WERI-Rb-1 (cell line): ENCODE data around the gene SHROOM3.

Experiments
- DNase-seq: peaks from one replicate; pipeline ENCODE4 v3.0.0-alpha.2; 2020
- H3K27ac ChIP-seq: fragments of 250-450 bp; sonication (Bioruptor Pico); 2 replicates; pipeline ENCODE4 v1.5.1; 2020; ENCODE audit warnings: mild to moderate bottlenecking, moderate library complexity
- H3K27me3 ChIP-seq: fragments of 250-450 bp; sonication (Bioruptor Pico); 2 replicates; pipeline ENCODE4 v1.5.1; 2021; ENCODE audit warnings: mild to moderate bottlenecking, low read depth, moderate library complexity; ENCODE audit not compliant: insufficient read depth, severe bottlenecking
- H3K36me3 ChIP-seq: fragments of 250-450 bp; sonication (Bioruptor Pico); 2 replicates; pipeline ENCODE4 v1.5.1; 2020; ENCODE audit warnings: mild to moderate bottlenecking, moderate library complexity
- H3K4me3 ChIP-seq: 2 replicates; pipeline ENCODE4 v1.5.1; 2011; ENCODE audit warnings: low read depth, mild to moderate bottlenecking, control low read depth, low read length
- H3K9me3 ChIP-seq: fragments of 250-450 bp; sonication (Bioruptor Pico); 2 replicates; pipeline ENCODE4 v1.5.1; 2021; ENCODE audit warnings: mild to moderate bottlenecking, moderate library complexity; ENCODE audit not compliant: severe bottlenecking
- TF ChIP-seq, protein P1 (sequence below): IDR thresholded peaks from 2 replicates; pipeline ENCODE4 v1.5.1; 2011; ENCODE audit warnings: low read depth, mild to moderate bottlenecking, control low read depth, inconsistent platforms, low read length

The SHROOM3 gene

DNA sequence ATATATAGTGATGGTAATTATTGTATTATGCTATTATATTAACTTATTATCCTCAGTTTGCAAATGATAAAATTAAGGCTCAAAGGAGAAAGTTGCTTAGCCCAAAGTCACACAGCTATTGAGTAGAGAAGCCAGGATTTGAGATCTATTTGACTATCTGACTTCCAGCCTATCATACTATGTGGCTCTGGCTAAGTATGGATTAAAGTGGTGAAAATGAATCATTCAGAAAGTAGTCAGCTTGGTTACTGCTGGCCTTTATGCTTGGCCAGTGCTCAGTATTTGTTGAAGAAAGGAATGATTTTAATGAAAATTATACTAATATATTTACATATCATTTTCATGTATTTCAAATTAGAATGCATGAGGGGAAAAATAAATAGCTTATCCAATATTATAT is 219.8 kb downstream of the SHROOM3 start:
- H3K27ac ChIP-seq = no peak overlapping the region
- H3K27me3 ChIP-seq = no peaks in the 10 kb centered on the region
- TF ChIP-seq, protein P1, sequence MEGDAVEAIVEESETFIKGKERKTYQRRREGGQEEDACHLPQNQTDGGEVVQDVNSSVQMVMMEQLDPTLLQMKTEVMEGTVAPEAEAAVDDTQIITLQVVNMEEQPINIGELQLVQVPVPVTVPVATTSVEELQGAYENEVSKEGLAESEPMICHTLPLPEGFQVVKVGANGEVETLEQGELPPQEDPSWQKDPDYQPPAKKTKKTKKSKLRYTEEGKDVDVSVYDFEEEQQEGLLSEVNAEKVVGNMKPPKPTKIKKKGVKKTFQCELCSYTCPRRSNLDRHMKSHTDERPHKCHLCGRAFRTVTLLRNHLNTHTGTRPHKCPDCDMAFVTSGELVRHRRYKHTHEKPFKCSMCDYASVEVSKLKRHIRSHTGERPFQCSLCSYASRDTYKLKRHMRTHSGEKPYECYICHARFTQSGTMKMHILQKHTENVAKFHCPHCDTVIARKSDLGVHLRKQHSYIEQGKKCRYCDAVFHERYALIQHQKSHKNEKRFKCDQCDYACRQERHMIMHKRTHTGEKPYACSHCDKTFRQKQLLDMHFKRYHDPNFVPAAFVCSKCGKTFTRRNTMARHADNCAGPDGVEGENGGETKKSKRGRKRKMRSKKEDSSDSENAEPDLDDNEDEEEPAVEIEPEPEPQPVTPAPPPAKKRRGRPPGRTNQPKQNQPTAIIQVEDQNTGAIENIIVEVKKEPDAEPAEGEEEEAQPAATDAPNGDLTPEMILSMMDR = no peak
- H3K9me3 ChIP-seq = no peaks in the 10 kb centered on the region
- no peaks in the 10 kb centered on the region for H3K36me3 ChIP-seq
- no peak for DNase-seq
- H3K4me3 ChIP-seq = no peak overlapping the region

DNA sequence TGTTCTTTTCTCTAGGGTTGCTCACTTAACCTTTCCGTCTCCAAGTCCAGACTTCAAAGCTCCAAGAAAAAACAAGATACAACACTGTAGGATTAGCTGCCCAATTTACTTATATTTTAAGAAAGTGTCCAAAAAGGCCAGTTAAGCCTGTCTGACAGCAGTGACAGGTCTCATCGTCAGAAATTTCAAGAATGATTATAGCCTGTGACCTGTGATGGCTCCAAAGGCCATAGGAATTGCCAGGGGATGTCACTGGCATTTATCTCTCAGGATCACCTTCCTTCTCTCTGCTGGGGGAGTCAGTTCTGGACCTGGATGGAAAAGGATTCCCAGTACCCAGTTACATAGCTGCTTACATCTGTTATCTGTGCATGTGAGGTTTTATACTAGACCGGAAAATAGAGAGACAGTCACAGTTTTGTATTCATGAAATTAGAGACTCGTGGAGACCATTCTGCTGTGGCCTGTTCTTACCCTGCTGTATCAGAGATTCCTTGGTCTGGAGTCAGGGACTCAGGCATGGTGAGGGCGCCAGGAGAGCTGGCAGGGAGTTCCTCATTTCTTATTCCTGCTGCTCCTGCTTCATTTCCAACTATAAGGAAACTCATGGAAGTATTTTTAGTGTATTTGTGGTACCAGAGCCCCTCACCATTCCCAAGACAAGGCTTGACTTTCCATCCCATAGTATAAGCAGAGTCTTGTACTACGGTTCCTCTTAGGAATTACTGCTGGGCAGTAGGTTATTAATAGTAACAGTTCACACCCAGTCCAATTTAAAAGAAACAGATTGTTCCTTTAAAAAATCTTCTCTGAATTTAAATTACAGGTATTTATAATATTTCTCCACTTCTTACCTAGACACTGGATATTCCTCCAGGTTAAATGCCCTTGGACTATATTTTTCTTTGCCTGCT is 220.8 kb downstream of the SHROOM3 start:
- no peak overlapping the region for H3K27ac ChIP-seq
- TF ChIP-seq, protein P1 = no peak
- H3K9me3 ChIP-seq = no peaks in the 10 kb centered on the region
- H3K36me3 ChIP-seq = no peaks in the 10 kb centered on the region
- no peaks in the 10 kb centered on the region for H3K27me3 ChIP-seq
- H3K4me3 ChIP-seq = no peak overlapping the region
- DNase-seq = no peak

GRCh38 chr4:76657443-76657842 is 222.4 kb downstream of the SHROOM3 start:
- TF ChIP-seq, protein P1 = no peak
- no peaks in the 10 kb centered on the region for H3K36me3 ChIP-seq
- H3K4me3 ChIP-seq = no peak overlapping the region
- H3K27me3 ChIP-seq = no peaks in the 10 kb centered on the region
- no peak for DNase-seq
- no peak overlapping the region for H3K27ac ChIP-seq
- no peaks in the 10 kb centered on the region for H3K9me3 ChIP-seq

DNA sequence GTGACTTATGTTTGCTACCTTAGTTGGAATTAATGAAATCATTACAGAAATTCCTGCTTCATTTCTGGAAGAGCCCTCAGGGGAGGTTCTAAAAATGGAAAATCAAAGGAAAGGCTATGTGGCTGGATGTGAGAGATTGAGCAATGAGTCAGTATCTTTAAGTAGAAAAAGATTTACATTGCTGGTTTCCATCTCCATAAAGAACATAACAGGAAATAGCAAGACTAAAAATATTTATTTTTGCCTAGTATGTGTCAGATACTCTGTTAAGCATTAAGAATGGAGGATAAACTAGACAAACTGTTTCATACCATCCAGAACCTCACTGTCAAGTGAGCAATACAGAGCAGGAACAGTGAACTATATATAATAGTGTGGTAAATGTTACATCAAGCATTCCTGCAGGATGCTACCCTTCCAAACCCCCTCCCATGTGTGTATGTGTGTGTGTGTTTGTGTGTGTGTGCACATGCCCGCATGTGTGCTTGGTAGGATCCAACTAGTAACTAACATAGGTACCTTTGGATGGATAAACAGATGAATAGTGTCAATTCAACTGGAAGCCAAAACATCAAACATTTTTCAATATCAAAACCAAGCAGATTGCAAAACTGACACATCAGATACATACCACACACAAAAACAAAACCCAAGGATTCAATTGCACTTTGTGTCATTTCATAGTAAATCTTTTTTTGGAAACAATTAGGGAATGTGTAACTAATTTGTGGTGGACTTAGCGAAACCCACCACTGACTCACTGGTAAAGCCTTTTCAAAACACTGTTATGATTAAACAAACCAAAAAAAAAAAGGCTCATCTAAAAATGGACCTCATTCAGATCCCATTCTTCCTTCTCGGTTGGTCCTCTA is 223.4 kb downstream of the SHROOM3 start:
- no peak for DNase-seq
- no peaks in the 10 kb centered on the region for H3K27me3 ChIP-seq
- TF ChIP-seq, protein P1 = no peak
- no peak overlapping the region for H3K27ac ChIP-seq
- no peaks in the 10 kb centered on the region for H3K9me3 ChIP-seq
- no peak overlapping the region for H3K4me3 ChIP-seq
- H3K36me3 ChIP-seq = no peaks in the 10 kb centered on the region

DNA sequence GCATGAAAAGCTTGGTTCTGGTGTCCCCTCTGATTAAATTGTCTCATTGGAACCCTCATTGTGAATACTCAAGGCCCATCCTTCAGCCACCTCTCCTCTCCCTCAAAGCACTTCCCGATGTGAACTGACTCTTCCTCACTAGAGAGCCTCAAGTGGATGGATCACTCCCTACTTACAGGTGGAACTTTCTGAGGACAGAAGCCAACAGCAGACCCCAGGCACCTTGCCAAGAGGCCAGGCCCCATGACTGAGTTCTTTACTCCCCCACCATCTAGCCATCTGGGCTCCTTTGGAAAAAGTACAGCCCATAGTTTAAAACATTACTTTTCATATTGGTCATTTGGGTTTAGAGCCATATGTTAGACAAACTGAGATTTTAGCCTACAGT is 224.1 kb downstream of the SHROOM3 start:
- TF ChIP-seq, protein P1 = no peak
- H3K27ac ChIP-seq = no peak overlapping the region

More for the DNA sequence above, 224.1 kb downstream of the SHROOM3 start:
- Histone ChIP-seq H3K4me3 (no peak overlapping the region), H3K27me3 (no peaks in the 10 kb centered on the region), H3K36me3 (no peaks in the 10 kb centered on the region), H3K9me3 (no peaks in the 10 kb centered on the region)
- no peak for DNase-seq
